MM.1S (cell line): ENCODE measurements around the gene PROCA1.

Experiments
- CTCF ChIP-seq: fragments of 300-600 bp; sonication (generic); IDR thresholded peaks from 2 replicates; pipeline ENCODE4 v1.5.1; 2016; ENCODE audit warnings: antibody characterized with exemption, low read length, mixed read lengths
- EZH2 ChIP-seq: fragments of 300-600 bp; sonication (generic); optimal IDR thresholded peaks from 2 replicates; pipeline ENCODE3; 2017; ENCODE audit warnings: low read depth, mild to moderate bottlenecking, antibody characterized with exemption, low read length, mixed read lengths

GRCh38 chr17:28663723-28664122 is 48.0 kb downstream of the PROCA1 start:
- TF ChIP-seq CTCF = no peak
- no peak for TF ChIP-seq EZH2
